Measurements from ENCODE around the gene TCP10L. TPM values are rescaled to one million over a fixed set of nuclear protein-coding genes. Genes with fewer than 3 reads are reported as not detected.

Gene TCP10L
- total and polyA plus RNA-seq, 2 of the 8 experiments (the other 6 are each of a cell fraction or from before 2014, with no cell fraction given) = 0.45 to 0.99 TPM

Small RNA genes lying within 50 kb of the gene (small RNA-seq; reads per million reads assigned to genes)
- not detected for gene RF00438 (ENCODE audit: insufficient read depth)
- gene RNA5SP490 (ENCODE audit: insufficient read depth) = not detected

Other genes with a start within 250 kb of the TCP10L start
- gene URB1, start 192.5 kb downstream of the TCP10L start, total RNA-seq (2021; fragmentation: NEBNext Ultra II Directional; extraction: Animal tissue kit (Norgen Biotek cat#: 25700)) = 28.2 and 28.9 TPM in 2 replicates
- 8.1 and 10.1 TPM in 2 replicates for gene URB1, start 192.5 kb downstream of the TCP10L start, polyA plus RNA-seq (2011; rRNA removed)
- 3.6 and 4.3 TPM in 2 replicates for gene EVA1C, start 172.8 kb downstream of the TCP10L start, total RNA-seq (2021; fragmentation: NEBNext Ultra II Directional; extraction: Animal tissue kit (Norgen Biotek cat#: 25700))
- gene EVA1C, start 172.8 kb downstream of the TCP10L start, polyA plus RNA-seq (2011; rRNA removed) = 1.9 and 2.6 TPM in 2 replicates
- gene CFAP298, start 26.9 kb upstream of the TCP10L start, total RNA-seq (2021; fragmentation: NEBNext Ultra II Directional; extraction: Animal tissue kit (Norgen Biotek cat#: 25700)) = 68.1 and 69.6 TPM in 2 replicates
- gene CFAP298, start 26.9 kb upstream of the TCP10L start, polyA plus RNA-seq (2011; rRNA removed) = 43.0 and 47.8 TPM in 2 replicates
- gene SYNJ1, start 142.5 kb upstream of the TCP10L start, total RNA-seq (2021; fragmentation: NEBNext Ultra II Directional; extraction: Animal tissue kit (Norgen Biotek cat#: 25700)) = 4.0 and 4.3 TPM in 2 replicates
- gene SYNJ1, start 142.5 kb upstream of the TCP10L start, polyA plus RNA-seq (2011; rRNA removed) = 1.3 and 1.6 TPM in 2 replicates
- 58.5 and 64.0 TPM in 2 replicates for gene PAXBP1, start 186.2 kb upstream of the TCP10L start, total RNA-seq (2021; fragmentation: NEBNext Ultra II Directional; extraction: Animal tissue kit (Norgen Biotek cat#: 25700))
- 11.4 and 21.2 TPM in 2 replicates for gene PAXBP1, start 186.2 kb upstream of the TCP10L start, polyA plus RNA-seq (2011; rRNA removed)

Measured in H1 (cell line).